NCI-H82 (cell line): ENCODE measurements around the gene CTR9.

Experiments
- DNase-seq: peaks from one replicate; lab custom pipeline; 2025; lab: John Stamatoyannopoulos, UW

The CTR9 gene

DNA sequence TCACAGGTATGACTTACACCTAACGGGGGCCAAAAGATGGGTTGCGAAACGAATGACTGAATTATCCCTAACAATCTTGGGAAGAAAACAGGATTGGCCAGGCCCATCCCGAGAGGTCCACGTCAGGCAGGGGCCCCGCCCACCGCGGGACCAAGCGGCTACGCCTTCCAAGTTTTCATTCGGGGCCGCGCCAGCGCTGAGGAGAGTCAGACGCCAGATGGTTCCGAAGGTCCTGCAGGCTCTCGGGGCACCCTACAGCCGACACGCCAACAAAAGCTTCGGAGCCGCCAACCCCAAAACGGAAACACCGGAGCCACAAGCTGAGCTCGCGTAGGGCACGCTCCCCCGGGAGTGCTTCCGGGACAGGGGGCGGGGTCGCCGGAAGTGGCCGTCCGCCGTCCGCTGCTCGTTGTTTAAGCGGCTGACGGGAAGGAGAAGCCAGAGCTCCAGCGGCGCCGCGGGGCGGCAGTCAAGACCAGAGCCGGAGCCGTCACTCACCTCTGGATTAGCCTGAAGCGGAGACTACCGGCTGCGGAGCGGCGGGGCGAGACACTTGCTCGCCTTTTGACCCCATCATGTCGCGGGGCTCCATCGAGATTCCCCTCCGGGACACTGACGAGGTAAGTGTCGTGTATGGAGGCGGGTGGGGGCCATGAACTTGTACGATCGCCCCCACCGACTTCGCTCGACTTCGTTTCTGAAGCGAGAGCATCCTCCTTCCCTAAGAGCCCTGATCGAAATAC, at the start of gene CTR9:
Gene CTR9, plus strand, starts transcription at position 409 of the 743 bp plus-strand sequence. Its CDS starts 167 bp downstream, at position 576.
- peak; percentile 98 for DNase-seq

DNA sequence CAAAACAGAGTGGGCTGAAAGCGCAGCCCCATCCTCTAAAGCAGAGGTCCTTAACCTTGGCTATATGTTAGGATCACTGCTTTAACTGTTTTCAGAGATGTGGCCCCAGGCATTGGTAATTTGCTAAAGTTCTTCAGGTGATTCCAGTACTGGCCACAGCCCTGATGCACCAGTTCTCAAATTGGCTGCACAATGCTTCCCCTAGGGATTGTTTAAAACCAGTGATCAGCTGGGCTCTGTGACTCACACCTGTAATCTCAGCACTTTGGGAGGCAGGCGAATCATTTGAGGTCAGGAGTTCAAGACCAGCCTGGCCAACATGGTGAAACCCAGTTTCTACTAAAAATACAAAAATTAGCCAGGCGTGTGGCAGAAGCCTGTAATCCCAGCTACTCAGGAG, 49.1 kb upstream of the CTR9 start:
- DNase-seq: no peak

DNA sequence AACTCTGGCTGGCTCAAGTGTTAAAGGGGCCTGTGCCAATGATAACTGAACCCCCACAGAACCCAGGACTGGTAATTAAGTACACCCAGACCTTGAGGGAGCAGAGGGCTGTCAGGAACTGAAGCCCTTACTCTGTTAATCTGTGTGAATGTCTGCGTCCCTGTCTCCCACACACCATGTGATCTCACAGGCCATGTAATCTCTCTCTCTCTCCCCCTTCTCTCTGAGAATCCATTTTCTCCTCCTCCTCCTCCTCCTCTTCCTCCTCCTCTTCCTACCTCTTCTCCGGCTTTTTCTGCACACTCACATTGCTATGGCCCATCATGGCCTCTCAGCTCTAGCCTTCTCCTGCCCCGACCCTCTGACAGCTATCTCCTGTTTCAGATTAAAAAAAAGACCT, 42.9 kb upstream of the CTR9 start:
- no peak for DNase-seq

DNA sequence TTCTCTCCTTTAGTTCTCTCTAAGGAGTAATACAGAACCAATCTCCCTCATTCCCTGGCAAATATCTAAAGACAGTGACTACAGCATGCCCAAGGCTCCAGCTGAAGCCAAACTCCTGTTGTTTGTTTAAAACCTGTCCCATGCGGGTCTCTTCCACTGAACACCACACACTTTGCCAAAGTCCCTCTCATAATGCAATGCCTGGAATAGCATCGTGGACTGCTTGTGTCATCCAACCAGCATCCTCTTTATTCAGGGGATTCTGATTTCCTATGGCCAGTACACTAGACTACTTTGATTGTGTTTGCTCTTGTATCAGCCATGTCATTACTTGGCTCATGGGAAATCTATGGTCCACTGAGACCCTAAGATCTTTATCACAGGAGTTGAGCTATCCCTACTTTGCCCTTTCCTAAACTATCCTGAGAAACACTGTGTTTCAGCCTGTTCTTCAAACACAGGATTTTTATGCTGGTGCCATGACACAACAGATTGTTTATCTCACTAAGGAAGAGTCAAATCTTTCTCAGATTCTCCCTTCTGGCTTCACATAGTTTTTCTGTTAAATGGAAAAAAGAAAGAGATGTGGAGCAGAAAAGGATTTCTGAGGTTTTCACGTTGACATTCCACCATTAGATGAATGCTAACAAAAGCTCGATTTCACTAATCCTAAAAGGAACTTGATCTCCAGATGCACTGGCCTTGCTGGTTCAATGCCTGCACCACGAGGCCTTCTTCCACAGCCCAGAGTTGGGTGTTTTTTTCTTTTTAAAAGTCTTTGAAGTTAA, 41.6 kb upstream of the CTR9 start:
- DNase-seq: no peak

DNA sequence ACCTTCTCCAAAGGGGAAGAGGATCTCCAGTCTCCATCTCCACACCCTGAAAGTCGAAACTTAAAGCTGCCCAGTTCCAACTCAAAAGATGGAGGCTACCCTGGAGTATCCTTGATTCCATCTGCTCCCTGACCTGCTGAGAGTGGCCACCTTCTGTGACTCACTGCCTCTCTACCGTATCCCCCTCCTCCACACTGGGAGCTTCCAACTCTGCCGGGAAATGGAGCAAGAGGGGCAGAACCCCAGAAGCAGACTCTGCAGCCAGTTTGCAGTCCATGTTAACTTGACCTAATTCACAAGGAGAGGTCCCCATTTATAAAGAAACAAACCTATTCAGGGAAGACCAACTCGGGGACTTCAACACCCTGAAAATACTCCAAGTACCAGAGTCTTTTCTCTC, 35.5 kb upstream of the CTR9 start:
- no peak for DNase-seq

DNA sequence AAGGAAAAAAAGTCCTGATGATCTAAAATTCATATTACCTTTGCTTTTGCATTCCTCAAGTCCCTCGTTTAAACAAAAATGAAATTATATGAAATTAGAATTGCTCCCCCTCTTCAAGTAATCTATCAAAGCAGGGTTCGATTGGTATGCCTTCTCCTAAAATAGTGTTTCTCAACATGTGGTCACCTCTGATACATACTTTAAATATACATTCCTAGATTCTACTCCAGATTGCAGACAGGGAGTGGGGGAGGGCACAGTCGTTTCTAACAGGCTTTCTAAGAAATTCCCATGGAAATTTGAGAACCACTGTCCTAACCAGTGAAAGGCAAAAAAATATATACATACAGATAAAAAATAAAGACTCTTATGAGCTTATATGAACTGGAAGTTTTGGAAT, 34.9 kb upstream of the CTR9 start:
- no peak for DNase-seq

DNA sequence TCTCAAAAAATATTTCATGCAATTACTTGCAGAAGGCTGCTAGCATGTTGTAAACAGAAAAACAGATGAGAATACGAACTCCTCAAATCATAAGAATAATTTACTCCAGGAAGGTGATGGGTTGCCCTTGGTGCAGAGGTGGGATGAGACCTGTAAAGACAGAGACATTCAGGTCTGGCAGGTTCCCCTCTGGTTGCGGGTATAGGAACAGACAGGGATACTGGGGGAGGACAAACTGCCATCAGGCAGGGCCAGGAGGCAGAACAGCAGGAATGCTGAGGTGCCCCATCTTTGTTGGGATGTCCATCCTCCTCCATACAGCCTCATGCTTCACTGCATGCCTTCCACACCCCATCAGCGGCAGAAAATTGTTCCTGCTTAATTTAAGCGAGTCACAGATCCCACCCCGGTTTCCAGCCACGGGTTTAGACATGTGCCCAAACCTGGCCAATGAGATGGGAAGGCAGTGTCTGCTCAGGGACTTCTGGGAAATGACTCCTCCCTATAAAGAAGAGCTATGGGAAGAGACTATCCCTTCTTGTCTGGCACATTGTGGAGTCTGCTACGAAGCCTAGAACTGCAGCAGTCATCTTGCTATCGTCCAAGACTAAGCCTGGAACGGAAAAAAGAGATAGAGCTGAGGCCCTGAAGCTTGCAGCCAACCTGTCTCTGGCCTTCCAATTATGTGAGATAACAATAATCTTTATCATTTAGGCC, 34.3 kb upstream of the CTR9 start:
- no peak for DNase-seq

DNA sequence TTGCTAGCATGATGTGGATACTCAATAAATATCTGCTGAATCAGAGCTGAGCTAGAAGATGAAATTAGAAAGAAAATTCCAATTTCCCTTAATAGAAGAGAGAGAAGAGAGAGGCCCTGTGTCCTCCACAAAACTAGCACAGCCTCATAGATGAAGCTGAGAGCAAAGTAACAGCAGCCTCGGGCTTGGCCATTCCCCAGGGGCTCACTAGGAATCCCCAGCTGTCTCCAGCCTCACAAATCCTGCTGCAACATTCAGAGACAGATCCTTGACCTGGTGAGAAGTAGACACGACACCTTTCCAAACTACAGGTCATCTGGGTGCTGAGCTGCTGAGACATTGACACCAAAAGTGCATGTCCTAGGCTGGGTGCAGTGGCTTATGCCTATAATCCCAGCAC, 31.4 kb upstream of the CTR9 start:
- DNase-seq: peak; percentile 7

DNA sequence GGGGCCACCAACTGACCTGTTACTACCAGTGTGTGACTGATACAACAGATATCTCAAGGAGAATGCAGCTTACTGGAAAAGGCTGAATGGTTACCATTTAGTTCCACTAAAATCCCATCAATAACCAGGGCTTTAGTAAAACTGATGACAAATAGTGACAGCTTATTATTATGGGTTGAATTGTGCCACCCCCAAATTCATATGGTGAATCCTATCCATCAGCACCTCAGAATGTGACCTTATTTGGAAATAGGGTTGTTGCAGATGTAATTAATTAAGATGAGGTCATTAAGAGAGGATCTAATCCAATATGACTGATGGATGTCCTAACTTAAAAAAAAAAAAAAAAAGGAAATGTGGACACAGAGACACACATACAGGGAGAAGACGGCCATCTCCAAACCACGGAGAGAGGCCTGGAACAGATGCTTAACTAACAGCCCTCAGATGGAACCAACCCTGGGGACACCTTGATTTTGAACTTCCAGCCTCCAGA, 30.1 kb upstream of the CTR9 start:
- no peak for DNase-seq

DNA sequence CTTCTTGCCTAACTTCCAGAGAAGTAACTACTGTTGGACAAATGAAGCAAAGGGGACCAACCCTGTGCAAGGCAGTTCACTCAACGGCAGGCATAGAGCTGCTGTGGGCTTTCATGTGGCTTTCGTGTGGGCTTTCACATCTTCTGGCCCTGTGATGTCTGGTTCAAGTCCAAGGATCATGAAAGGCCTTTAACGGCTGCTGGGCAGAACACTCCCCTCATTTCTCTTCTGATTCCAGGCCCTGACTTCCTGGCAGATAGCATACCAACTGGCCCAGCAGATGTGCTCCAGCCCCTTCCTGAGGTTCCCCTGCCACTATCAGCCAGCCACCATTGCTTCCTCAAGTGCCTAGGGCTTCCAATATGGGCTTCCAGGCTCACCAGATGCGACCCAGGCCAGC, 28.7 kb upstream of the CTR9 start:
- no peak for DNase-seq

DNA sequence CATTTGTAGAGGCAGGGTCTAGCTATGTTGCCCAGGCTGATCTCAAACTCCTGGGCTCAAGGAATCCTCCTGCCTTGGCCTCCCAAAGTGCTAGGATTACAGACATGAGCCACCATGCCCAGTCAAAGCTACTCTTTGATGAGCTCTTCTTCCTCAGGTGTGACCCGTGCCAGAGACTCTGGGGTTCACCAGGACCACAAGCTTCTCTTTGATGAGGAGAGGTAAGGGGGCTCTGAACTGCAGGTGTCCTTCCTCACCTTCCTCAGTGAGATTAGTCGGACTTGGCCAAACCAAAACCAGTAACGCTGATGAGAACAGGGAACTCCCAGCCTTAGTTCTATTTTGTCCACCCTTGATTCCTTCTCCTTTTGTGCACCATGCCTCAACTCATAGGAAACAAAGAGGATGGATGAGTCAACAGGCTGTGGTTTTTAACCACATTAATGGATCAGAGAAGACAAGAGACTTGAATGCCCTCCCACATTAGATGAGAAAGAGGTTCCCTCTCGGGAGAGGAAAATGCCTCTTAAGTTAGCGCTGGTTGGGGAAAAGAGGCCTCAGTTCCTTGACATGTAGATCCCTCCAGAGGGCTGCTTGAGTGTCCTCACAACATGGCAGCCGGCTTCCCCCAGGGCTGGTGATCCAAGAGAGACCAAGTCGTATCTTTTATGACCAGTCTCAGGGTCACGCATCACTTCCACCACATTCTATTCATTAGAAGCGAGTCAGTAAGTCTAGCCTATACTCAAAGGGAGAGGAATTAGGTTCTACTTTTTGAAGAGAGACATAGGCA, 25.7 kb upstream of the CTR9 start:
- DNase-seq: no peak

DNA sequence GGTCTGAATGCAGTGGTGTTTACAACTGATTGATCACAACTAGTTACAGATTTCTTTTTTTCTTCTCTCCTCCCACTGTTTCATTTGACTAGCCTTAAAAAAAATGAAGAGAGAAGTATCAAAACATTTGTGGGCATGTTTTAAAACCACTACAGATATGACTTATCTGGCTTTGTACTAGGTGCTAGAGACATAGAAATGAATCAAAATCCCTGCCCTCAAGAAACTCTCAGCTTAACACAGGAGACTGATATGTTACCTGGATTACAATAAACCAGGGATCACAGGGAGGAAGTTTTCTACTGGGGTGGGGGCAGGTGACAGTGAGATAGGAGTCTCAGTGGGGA, 25.2 kb upstream of the CTR9 start:
- no peak for DNase-seq

DNA sequence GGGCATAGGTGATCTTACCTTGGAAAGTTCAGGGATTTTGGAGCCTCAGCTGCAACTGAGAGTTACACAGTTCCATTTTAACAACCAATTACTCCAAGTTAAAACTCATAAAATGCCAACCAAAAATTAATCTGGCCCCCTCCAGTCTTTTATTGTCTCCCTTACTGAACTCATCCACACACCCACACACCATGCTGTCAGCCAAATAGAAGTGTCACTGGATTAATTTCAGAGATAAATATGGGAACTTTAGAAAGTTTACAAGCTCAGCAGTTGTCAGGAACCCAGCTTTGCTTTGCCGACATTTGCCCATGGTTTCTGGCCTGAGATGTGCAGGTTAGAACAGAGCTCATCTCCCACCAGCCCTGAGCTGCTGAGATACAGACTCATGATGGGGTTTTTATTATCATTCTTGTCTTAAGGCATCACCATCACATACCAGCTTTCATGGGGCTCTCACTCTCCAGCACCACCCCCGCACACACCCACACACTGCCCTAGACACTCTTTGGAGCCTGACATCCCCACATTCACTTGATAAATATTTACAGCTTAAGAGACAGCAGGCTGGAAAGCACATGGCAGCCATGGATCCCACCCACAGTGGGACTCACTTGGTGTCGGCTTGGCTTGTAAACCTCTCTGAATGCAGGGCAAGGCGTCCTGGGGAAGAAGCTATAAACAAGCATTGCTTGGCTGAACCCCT, 23.7 kb upstream of the CTR9 start:
- no peak for DNase-seq

DNA sequence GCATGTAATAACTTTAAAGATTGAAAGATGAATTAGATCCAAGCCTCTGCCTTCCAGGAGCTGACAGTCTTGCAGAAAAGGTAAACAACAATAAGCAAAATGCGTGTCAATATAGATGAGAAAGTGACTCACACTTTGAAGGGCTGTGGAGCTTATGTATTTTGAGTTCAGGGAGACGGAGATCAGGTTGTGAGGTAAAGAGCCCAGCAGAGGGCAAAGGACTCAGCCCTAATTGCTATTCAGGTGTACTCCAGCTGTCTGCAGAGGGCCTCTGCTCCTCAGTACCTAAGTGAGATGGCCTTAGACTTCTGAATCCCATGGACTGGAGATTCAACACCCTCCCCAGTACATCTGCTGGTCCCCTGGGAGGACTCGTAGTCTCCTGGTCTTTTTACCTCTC, 22.9 kb upstream of the CTR9 start:
- DNase-seq: peak; percentile 16

DNA sequence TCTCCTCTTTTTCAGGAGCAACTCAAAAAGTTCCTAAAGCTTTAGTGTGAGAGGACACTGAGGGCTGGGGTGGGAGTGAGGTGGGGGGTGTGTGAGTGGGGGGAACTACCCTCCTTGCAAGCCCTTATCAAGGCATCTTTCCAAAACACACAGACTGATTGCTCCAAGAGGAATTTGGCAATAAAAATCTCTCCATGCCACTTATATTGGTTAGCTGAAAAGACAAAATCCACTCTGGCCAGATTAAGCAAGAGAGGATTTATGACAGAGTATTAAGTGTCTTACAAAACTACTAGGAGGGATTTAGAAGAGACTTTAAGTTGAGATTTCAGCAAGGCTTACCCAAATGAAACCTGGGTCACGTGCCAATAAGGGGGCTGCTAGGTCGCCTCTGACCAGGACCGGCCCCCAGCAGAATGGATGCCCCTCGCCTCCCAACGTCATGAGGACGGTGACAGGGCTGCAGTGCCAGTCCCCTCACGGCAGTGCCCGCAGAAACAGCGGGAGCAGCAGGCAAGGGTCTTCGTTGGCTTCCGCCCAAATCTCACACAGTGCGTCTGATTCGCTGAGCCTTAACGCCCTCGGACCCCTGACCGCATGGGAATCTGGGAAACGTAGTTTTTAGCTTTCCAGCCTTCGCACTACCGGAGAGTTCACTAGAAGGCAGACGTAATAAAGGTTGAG, 22.1 kb upstream of the CTR9 start:
- peak; percentile 91 for DNase-seq

DNA sequence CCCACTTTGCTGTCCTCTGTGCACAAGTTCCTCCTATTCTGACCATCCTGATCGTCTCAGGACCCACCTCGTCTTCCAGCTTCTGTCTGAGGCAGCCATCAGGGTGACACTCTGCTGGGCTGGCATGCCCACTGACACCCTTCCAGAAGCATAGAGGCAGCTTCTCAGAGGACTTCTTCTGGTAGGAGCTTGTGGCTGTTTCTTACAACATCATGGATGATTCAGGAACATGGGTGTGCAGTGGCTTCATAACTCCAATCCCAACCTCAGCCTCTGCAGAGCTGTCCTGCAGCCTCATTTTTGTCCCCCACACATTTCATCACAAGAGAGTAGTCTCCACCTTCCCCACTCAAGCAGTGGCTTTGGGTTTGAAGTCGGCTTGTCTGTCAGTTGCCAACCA, 20.9 kb upstream of the CTR9 start:
- no peak for DNase-seq

DNA sequence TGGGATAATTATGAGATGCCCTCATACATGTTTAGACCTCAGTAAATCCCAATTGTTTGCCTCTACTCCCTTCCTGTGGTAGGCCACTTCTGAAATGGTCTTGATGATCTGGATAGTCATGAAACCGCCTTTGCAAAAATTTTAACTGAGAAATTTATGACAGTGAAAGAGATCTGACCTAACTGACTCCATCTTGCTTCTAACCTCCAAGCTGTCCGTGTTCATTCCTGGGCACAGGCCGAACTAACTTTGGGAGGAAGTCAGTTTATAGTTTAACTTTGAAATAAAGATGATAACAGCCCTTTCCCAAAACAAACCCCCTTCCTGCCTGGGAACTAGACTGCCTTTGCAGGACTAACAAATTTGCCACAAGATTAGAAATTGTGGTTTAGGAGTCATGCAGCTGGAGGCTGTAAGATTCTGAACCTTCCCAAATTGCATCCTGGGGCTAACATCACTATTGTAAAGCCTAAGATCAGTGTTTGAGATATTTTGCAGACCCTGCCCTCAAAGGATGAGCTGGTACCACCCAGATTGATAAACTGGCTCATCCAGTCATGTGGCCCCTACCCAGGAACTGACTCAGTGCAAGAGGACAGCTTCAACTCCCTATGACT, 19.9 kb upstream of the CTR9 start:
- DNase-seq: no peak

DNA sequence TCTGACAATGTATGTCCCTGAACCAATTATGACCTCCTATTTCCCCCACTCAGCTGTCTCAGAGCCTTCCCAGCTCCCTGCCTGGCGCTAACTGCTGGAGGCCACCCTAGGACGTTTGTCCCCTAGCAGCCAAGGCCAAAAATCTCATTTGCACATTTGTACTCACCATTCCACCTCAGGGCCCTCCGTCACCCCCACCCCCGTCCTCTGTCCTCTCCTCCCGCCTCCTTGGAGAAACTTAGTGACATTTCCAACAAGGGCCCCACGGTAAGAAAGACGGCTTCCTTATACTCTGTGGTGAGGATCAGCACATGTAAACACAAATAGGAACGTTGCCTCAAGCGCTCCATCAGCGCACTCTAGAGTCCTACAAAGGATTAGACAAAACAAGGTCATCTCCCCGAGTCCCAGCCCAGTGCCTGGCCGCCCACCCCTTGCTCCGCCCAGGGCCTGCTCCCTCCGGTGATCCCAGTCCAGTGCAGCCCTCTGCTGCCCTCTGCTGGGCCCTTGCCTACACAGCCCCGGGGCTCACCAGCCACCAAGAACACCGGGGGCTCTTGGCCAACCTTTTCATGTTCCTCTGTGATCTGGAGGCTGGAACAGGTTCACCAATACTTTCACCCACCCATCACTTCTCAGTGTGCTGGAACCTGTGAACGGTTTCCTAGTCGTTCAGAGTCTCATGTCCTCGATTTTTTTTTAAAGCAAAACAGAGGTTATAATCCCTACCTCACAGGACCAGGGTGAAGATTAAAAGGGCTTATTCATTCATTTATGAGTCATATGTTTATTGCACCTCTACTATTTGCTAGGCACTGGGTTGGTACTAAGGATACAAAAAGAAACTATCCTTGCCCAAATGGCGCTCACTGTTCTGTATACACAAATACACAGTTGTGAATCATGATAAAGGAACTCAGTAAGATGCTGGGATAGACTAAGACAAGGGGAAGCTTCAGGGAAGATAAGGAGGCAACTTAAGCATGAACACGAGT, 15.3 kb upstream of the CTR9 start:
- peak; percentile 96 for DNase-seq
